ENCODE results near the gene ING2.
"Not testable (repeated sequence)": the region's sequence is repeated elsewhere in the genome, so short reads cannot be mapped to it uniquely, and the experiment has no call there.

Gene ING2

GRCh38 chr4:183504930-183505610 is at the start of gene ING2:
ING2 (plus strand) TSS chr4:183505058; CDS start chr4:183505196, 138 bp downstream.
- DNase-seq = peak; percentile 62

- DNase-seq = no peak
Observed at GRCh38 chr4:183455431-183456195, 49.2 kb upstream of the ING2 start.

- no peak for DNase-seq
Observed at GRCh38 chr4:183458005-183458404, 46.9 kb upstream of the ING2 start.

- not testable (repeated sequence) for DNase-seq
Observed at GRCh38 chr4:183463903-183464619, 40.8 kb upstream of the ING2 start.

- not testable (repeated sequence) for DNase-seq
Observed at GRCh38 chr4:183465879-183466278, 39.0 kb upstream of the ING2 start.

GRCh38 chr4:183467246-183467645 is 37.6 kb upstream of the ING2 start:
- no peak for DNase-seq

- no peak for DNase-seq
Observed at GRCh38 chr4:183468210-183469095, 36.4 kb upstream of the ING2 start.

- no peak for DNase-seq
Observed at GRCh38 chr4:183469285-183469684, 35.6 kb upstream of the ING2 start.

- no peak for DNase-seq
Observed at GRCh38 chr4:183469936-183470335, 34.9 kb upstream of the ING2 start.

- no peak for DNase-seq
Observed at GRCh38 chr4:183470821-183471220, 34.0 kb upstream of the ING2 start.

- DNase-seq = peak; percentile 25
Observed at GRCh38 chr4:183471946-183472708, 32.7 kb upstream of the ING2 start.

- no peak for DNase-seq
Observed at GRCh38 chr4:183478123-183478522, 26.7 kb upstream of the ING2 start.

GRCh38 chr4:183478926-183479325 is 25.9 kb upstream of the ING2 start:
- DNase-seq = no peak

GRCh38 chr4:183482515-183483095 is 22.3 kb upstream of the ING2 start:
- not testable (repeated sequence) for DNase-seq

GRCh38 chr4:183483997-183484396 is 20.9 kb upstream of the ING2 start:
- no peak for DNase-seq

- DNase-seq = no peak
Observed at GRCh38 chr4:183485411-183486160, 19.3 kb upstream of the ING2 start.

GRCh38 chr4:183492791-183493222 is 12.1 kb upstream of the ING2 start:
- DNase-seq = peak; percentile 79

GRCh38 chr4:183493246-183493645 is 11.6 kb upstream of the ING2 start:
- DNase-seq = no peak

- no peak for DNase-seq
Observed at GRCh38 chr4:183495184-183495583, 9.7 kb upstream of the ING2 start.

- DNase-seq = no peak
Observed at GRCh38 chr4:183499389-183499788, 5.5 kb upstream of the ING2 start.

GRCh38 chr4:183499801-183500200 is 5.1 kb upstream of the ING2 start:
- DNase-seq = no peak
